ENCODE data around the gene CACNA1E.
"Not testable (repeated sequence)": the region's sequence is repeated elsewhere in the genome, so short reads cannot be mapped to it uniquely, and the experiment has no call there.

CACNA1E gene

DNA sequence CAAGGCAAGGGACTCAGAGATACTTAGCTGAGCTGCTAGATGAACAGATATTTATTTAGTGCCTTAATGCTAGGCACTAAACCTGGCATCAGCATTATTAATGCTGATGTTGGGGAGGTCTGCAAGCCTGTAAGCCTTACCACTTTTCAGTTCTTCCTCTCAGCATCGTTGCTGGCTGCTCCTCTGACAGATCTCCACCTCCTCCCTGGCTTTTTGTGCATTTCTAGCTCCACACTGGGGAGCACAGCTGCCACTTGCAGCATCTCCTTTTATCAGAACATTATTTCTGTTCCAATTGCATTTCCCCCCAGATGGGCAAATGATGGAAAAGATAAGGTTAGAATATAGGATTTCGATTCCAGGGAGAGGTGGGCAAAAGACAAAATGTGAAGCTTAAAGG lies 34.8 kb downstream of the CACNA1E start:
- no peak for DNase-seq

DNA sequence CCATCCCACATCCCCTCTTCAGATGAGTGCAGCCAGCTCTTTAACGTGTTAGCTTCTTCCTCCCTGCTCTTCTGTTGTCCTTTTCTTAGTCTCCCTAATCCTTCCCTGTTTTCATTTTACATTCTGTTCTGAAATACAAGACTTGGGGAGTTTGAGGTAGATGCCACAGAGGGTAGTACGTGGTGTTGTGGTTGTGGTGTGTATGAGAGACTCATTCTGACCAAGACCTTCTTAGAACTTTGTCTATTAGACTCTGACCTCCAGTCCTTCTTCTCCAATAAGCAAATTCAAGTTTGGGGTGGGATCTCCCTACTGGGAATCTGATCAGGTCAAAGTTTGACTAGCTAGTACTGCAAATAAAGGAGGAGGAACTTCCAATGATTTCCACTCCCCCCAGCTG lies 39.5 kb downstream of the CACNA1E start:
- no peak for DNase-seq

DNA sequence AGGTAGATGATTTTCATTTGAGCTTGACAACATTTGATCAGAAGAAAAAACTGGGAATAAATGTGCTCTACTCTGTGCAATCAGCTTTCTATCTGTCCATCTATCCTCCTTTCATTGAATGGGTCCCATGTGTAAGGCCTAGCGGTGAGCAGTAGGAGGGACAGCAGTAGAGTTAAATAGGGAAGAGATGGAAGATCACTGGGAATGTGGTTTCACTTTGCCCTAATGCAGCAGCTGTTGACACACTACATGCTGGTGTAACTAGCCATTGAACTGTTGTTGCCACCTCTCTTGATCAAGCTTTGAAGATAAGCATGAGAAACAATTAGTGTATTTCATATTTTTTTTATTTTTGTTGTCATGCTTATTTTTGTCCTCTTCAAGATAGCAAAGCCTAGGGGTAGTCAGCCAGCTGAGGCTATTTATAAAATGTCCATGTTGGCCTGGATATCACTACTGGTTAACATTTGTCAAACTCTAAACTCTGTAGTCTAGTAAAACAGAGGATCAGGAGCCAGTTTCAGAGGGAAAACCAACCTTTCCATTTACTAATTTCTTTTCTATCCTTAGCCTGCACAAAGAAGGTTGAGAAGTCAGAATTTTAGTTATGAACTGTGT lies 41.9 kb downstream of the CACNA1E start:
- DNase-seq, result no peak

DNA sequence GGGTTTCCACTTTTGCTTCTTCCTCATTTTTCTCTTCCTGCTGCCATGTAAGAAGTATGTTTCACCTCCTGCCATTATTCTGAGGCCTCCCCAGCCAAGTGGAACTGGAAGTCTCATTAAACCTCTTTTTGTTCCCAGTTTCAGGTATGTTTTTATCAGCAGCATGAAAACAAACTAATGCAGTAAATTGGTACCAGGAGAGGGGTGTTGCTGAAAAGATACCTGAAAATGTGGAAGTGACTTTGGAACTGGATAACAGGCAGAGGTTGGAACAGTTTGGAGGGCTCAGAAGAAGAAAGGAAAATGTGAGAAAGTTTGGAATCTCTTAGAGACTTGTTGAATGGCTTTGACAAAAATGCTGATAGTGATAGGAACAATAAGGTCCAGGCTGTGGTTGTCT lies 44.9 kb downstream of the CACNA1E start:
- not testable (repeated sequence) for DNase-seq

DNA sequence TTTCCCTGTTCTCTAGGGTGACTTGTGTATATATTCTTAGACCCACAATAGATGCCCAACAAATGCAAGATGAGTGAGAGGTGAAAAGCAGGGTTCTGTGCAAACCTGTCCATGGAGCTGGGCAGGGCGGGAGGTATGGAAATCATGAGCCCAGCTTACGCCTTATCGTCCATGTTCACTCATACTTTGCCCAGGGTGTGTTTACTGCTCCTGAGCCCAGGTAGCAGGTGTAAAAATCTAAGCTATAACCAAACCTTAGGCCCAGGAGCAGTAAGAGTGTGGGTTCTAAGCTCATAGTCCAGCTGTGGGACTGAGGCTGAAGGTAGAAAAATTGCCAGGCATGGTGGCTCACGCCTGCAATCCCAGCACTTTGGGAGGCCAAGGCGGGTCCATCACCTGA lies 48.1 kb downstream of the CACNA1E start:
- DNase-seq, result no peak

DNA sequence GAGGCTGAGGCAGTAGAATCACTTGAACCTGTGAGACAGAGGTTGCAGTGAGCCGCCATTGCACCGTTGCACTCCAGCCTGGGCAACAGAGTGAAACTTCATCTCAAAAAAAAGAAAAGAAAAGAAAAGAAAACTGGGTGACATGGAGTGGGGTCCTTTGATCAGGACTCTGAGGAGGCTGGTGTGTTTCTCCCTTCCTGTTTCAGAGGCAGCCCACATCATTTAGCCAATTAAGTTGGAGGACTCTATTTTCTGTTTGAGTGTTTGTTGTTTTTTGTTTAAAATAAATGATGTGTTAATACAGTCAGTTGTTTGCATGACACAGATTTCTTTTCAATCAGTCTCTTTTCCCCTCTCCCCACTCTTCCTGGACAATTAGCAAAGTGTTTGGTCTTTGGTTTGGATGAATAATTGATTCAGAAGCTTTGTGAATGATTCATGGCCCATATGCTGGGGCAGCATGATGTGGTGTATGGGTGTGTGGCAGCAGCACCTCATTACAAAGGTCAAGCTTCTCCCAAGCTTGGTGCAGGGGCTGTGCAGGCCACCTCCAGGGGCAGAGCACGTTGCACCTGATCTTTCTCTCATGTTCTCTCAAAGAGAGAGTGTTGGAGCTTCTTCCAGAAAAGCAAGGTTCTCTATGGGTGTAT lies 48.8 kb downstream of the CACNA1E start:
- DNase-seq, result no peak

DNA sequence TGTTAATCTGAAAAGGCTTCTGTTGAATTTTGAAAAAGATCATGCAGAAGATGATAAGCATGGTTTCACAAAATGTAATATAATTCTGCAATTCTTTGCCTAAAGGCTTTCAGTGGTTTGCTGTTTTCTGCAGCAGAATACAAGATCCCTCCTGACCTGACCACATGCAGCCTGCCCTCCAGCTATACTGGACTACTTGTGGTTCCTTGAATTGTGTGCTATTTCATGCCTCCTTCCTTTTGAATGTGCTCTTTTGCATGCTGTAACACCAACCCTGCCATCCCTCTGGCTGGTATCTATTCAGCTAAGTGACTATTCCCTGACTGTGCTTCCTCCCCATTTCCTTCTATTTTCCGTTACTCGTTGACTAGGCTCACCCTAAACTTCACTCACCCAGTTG lies 55.5 kb downstream of the CACNA1E start:
- DNase-seq, result no peak

DNA sequence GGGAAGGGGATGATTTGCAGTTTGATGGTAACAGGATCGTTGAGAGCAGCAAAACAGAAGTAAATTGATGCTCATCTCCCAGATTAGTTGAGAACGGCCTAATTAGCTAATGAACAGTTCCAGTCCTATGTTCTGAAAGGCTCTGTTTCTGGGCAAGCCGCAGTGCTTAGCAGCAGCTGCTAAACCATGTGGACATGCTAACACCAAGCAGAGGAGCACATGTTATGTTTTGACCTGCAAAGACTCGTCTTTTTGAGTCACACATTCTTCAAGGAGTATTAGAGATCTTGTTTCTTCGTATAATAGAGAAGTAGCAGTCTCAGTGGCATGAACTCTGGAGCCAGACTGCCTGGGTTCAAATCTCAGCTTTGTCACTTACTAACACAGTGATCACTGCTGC lies 58.1 kb downstream of the CACNA1E start:
- DNase-seq, result no peak

DNA sequence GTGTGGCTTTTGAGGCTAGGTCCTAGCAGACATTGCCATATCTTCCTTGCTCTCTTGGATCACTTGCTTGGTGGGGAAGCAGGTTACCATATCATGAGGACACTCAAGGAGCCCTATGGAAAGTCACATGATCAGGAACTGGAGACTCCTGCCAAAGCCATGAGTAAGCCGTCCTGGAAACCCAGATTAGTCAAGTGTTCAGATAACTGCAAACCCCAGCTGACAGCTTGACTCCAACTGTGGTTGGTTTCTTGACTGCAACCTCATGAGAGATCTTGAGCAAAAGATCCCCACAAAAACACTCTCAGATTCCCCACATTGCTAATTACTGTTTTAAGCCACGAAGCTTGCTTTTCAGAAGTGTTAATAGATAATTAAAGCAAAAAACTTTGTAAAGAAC lies 58.6 kb downstream of the CACNA1E start:
- no peak for DNase-seq

DNA sequence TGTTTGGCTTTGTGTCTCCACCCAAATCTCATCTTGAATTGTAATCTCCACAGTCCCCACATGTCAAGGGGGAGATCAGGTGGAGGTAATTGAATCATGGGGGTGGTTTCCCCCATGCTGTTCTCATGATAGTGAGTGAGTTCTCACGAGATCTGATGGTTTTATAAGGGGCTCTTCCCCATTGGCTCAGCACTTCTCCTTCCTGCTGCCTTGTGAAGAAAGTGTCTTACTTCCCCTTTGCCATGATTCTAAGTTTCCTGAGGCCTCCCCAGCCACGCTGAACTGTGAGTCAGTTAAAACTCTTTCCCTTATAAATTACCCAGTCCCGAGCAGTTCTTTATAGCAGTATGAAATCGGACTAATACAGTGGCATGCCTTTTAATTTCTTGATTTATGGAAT lies 59.1 kb downstream of the CACNA1E start:
- not testable (repeated sequence) for DNase-seq

DNA sequence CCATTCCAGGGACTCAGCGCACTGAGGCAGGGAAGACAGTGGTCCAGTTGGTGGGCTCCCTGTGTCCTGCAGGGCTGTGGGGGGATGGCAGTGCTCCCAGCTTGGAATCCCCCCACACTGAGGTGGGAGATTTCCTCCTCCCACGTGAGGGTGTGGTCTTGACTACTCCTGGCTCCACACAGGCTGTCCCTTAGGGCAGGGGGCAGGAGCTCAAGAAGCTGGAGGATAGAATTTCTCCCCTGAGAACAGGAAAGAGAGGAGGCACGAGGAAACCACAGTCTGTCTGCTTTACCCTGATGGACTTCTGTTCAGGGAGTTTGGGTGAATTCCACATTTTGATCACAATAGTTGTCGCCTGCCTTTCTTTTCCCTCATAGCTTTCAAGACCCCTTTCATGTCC lies 62.1 kb downstream of the CACNA1E start:
- DNase-seq, result no peak

DNA sequence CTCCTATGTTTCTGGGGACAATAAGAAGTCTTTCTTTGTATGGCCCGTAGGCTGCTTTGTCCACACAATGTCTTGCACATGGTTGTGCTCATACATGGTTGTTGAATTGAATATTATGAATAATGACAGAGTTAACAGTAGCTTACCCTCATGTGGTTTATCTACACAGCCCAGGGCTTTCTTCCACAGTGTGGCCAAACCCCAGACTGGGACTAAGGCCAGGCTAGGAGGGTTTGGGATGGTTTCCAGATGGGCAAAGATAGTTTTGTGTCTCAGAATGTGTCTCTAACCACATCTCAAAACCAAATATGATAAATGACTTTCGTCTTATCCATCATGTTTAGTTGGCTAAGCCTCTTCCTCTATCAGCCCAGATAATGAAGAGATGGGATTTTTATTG lies 65.2 kb downstream of the CACNA1E start:
- DNase-seq, result no peak

DNA sequence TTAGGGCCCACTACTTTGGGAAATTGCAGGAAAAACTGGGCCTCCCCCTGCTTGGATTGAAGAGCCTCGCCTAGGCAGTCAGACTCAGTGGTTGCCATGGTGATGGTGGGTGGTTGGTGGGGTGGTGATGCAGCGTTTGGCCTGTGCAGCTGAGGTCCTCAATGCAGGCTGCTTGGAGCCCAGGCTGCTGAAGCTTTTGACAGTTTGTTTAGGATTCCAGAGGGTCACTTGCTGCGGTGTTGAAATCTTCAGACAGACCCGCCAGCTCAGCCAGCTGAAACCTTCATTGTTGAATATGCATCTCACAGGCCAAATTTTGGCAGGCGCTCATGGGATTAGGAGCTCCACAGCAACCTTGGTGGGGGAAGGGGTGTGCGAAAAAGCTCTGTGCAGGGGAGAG lies 67.9 kb downstream of the CACNA1E start:
- peak; percentile 44 for DNase-seq

DNA sequence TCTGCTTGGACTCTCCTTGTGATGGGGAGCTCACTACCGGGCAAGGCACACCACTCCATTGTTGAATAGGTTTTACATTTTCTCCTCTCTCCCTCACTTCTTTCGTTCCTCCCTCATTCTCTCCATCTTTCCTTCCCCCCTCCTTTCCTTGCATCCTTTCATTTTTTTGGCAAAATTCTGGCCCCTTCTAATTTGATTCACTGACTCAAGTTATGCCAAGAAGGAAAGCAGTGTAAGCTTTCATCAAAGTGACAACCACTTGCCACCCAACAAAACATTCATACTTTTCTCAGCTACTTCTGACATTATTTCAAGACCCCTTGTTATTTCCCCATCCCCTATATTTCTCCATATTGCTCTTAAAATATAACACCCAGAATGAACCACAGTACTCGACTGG lies 68.4 kb downstream of the CACNA1E start:
- DNase-seq, result no peak

DNA sequence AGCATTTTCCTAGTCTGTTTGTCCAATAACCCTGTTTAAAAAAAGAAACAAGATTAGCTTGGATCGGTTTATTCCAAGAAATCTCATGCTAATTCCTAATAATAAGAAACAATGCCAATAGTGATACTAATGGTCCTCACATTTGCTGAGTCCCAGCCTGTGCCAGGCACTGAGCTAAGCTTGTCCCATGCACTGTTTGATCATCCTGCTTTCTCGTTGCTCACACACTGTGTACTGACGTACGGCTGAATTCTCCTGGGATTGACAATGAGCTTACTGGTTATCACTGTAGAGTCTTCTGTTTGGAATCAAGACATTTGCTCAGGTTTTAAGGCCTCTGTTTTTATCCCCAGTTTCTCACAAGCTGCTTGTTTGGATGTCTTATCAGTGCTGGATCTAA lies 71.1 kb downstream of the CACNA1E start:
- DNase-seq, result no peak

DNA sequence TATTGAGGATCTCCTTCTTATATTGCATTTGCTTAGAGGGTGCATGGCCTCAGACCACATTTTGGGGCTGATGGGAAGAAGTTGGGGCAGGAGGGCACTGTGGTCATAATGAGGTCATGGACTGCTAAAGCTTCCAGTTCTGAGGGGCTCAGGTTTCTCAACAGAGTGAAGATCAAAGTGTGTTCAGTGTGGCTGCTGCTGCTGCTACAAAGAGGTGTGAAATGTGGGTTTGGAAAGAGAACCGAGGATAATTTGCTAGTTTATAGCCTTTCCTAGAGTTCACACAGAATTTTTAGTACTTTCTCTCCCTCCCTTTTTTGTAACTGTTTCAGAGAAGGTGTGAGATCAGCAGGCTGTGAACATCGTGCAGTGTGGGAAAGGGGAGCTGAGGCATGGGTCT lies 73.3 kb downstream of the CACNA1E start:
- no peak for DNase-seq

DNA sequence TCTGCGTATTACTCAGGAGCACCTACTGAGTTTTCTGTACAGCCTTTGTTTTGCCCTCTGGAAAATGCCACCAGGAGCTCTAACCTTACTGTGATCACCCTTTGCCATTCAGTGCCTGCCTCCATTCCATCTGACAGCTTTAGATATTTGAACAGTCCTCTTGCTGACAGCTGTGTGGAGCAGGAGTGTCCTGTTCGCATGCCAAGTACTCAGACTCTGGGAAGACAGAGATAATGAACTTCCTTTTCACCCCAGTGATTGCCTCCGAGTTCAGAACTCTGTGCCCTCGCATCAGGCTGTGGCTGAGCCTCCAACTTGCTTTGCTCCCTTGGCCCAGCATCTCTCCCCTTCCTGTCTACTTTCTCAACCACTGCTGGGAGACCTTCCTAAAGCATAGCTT lies 74.0 kb downstream of the CACNA1E start:
- DNase-seq, result no peak

DNA sequence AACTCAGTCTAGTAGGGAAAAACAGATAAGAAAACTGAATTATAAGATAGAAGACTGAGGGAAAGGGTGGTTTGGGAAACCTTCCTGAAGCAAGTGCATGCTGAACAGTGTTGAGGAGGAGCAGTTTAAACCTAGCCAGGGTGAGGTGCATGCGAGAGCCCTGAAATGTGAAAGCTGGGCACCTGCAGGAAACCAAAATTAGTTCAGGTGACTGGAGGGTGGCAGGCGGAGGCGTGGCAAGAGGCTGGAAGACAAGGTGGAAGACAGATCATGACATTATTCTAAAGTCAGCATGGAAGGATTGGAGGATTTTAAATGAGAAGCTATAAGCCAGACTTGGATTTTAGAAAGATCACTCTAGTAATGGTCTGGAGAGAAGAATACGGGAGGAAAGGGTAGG lies 75.1 kb downstream of the CACNA1E start:
- DNase-seq, result no peak

DNA sequence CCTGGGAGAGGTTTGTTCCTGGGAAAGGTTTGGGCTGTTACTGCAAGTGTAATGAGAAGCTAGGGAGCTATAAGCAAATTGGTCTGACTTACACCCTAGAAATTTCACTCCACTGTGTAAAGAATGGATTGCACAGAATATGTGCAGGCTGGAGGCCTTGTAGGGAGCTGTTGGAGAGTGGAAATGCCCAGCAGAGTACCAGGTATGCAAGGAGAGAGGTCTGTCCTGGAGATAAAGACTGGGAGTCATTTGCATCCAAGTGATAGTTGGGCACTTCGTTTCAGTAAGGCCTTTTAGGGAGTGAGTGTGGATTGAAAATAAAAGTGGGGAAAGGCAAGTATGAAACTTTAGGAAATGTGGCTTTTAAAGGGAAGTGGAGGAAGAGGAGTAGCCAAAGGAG lies 75.8 kb downstream of the CACNA1E start:
- DNase-seq, result no peak

DNA sequence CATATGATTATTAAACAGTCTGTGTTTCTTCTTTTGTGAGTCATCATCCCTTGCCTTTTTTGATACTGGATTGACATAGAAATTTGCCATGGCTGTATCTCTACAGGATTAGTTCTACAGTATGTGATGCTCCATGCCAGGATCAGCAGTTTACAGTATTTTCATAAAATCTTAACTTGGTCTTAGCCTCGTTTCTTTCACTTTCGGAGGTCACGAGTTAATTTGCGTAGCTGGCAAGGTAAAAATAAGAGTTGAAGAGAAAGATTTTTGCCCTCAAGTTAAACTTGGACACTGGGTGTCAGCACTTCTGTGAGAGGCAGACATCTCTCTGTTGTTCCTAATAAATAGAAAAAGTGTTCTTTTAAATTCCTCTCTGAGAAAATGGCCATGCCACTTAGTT lies 79.1 kb downstream of the CACNA1E start:
- no peak for DNase-seq

DNA sequence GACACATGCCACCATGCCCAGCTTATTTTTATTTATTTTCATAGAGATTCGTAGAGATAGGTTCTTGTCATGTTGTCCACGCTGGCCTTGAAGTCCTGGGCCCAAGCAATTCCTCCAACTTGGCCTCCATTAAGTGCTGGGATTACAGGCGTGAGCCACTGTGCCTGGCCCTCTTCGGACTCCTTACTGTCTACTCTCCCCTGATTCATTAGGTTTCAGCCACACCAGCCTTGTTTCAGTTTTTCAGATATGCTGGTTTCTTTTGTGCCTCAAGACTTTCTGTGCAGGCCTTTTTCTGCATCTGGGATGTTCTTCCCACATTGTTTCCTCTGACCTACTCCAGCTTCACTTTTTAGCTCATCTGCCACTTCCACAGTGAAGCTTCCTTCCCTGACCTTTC lies 85.4 kb downstream of the CACNA1E start:
- no peak for DNase-seq

DNA sequence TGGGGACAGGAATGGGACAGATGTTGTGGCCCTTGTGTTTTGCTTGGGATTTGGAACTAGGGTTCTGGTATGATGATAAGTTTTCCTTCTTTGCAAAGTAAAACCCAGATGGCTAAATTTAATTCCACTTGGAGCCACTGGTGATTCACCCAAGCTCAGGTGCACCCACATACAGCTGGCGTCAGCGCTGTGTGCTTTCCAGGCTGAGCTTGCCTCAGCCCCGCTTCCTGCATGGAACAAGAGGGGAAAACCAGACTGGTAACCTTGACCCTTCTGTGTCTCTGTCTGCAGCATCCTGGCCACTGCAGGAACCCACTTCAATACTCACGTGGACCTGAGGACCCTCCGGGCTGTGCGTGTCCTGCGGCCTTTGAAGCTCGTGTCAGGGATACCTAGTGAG lies 94.2 kb downstream of the CACNA1E start:
- no peak for DNase-seq

DNA sequence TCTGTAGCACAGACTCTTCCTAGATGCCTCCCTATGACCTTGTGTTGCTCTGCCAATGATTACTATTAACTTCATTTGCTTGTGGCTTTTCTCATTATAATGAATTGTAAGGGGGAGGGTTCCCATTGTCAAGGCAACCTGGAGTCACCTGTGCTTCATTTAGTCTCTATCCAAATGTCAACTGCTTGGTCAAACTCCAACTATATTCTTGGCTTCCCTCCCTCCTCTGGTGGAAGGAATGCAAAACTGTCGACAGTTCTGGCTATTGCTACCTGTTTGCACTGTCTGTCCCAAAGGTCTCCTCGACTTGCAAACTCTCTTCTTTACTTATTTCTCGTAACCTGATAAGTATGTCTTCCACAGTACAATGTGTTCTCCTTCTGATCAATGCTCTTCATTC lies 100.3 kb downstream of the CACNA1E start:
- DNase-seq, result no peak

DNA sequence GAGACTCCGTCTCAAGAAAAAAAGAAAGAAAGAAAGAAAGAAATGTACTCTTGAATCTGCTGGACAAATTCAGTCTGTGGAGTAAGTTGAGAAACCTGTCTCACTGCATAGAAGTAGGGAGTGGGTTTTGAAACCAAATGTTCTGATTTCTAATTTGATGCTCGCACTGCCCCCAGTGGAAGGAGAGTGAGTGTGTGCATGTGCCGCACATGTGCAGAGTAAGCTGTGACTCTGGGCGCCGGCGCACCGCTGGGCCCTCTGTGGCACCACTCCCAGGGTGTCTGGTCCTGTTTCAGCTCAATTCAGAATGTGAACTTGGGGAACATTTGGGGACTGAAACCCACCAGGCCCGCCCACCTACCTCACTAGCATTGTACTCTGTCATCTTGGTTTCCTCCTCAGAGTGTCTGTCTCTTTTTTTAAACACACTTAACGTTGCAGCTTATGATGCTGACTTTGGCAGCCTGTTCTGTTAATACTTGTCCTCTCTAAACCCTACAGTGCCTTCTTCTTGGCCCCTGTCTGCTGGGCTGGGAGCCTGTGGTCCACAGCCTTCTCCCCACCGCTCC lies 104.6 kb downstream of the CACNA1E start:
- no peak for DNase-seq

DNA sequence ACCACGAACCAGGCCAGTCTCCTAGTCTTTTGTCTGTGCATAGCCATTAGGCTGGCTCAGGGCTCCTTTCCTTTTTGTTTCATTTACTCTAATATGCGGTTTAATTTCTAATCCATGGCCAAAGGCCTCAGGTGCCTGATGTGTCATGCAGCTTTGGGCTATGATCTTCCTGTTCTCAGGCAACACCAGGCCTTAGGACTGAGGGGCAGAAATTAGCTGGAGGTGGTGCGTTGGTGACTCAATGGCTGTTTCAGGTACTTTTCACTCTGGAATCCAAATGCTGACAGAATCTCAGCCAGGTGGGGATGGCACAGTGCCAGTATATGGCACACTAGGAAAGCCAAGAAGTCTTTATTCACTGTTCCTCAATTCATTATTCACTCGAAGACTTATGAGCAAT lies 105.3 kb downstream of the CACNA1E start:
- no peak for DNase-seq

Measured in NCI-H1436 (cell line).